ENCODE results near the gene GCGR. TPM values are rescaled to one million over a fixed set of nuclear protein-coding genes. Genes with fewer than 3 reads are reported as not detected.
A peak's percentile ranks its signal among the peaks of the same experiment; 100 is the strongest.

The GCGR gene
- total and polyA plus RNA-seq, 2 donors (not counting 1 experiment from before 2014, with no cell fraction given): not detected

DNA sequence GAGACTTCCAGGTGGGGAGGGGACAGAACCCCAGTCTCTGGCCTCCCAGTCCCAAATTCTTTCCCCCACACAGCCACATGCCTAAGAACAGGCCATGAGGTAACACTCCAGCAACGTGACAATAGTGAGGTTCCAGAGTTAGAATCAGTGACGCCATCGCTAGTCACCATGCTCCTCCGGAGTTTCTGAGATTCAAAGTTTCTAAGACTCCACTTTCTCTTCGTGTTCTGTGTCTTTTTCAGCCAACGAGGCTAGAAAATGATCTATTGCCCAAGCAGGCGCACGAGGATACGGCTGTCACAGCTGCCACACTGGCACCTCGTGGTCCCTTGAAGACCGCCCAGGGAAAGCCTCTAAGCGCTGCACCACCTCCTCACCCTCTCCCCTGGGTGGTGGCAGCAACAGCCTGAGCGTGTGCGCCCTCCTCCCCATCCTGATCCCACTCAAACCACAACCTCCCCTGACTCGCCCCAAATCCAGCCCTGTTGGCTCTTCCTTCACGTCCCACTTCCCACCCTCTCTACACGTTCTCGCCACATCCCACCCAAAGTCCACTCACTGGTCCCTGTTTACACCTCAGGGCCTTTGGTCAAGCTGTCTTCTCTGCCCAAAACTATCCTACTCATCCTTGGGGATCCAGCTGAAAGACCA is 28.1 kb downstream of the GCGR start:
- Histone ChIP-seq H3K27me3 (replicated peaks in 1 of 4; ENCODE audit: control extremely low read depth in 1 of 4, control insufficient read depth in 3 of 4, insufficient read depth in 4 of 4, low read length in 3 of 4) (no peaks in the 10 kb centered on the region), H2AFZ (ENCODE audit: insufficient read depth, low read depth, low read length, poor library complexity, severe bottlenecking) (peak overlapping the region; percentile 69), H3K4me3 (ENCODE audit: control extremely low read depth in 1 of 5, extremely low read depth in 1 of 5, insufficient read depth in 1 of 5, low read depth in 2 of 5, low read length in 4 of 5) (peak overlapping the region; percentile 21 to 80 (median 68)), H4K20me1 (ENCODE audit: control insufficient read depth, insufficient read depth, low read length, poor library complexity, severe bottlenecking) (peaks cover 45% of the 10 kb centered on the region), H3K4me2 (replicated peaks; ENCODE audit: low read depth, low read length, poor library complexity, severe bottlenecking) (peak overlapping the region; percentile 90), H3K36me3 (replicated peaks in 1 of 2; ENCODE audit: control extremely low read depth in 1 of 2, control insufficient read depth in 1 of 2, extremely low read depth in 1 of 2, insufficient read depth in 2 of 2, low read length in 1 of 2) (peaks cover 0 to 3% of the 10 kb centered on the region in 2 experiments), H3K9me3 (ENCODE audit: control extremely low read depth in 1 of 3, control insufficient read depth in 2 of 3, insufficient read depth in 1 of 3, low read length in 2 of 3) (no peaks in the 10 kb centered on the region), H3K9ac (ENCODE audit: low read length) (peak overlapping the region; percentile 55), H3K79me2 (ENCODE audit: control insufficient read depth, insufficient read depth, low read length) (peaks cover 39% of the 10 kb centered on the region), H3K27ac (ENCODE audit: low read length in 2 of 2) (peak overlapping the region; percentile 62 to 63), H3K4me1 (ENCODE audit: control insufficient read depth in 2 of 2, insufficient read depth in 2 of 2, low read length in 2 of 2) (peaks cover 18 to 20% of the 10 kb centered on the region in 2 donors)
- no peak for TF ChIP-seq EZH2 (IDR thresholded peaks at IDR 0.05; ENCODE audit: borderline replicate concordance, insufficient read depth, low read depth, low read length, poor library complexity, severe bottlenecking)
- TF ChIP-seq, protein P1, sequence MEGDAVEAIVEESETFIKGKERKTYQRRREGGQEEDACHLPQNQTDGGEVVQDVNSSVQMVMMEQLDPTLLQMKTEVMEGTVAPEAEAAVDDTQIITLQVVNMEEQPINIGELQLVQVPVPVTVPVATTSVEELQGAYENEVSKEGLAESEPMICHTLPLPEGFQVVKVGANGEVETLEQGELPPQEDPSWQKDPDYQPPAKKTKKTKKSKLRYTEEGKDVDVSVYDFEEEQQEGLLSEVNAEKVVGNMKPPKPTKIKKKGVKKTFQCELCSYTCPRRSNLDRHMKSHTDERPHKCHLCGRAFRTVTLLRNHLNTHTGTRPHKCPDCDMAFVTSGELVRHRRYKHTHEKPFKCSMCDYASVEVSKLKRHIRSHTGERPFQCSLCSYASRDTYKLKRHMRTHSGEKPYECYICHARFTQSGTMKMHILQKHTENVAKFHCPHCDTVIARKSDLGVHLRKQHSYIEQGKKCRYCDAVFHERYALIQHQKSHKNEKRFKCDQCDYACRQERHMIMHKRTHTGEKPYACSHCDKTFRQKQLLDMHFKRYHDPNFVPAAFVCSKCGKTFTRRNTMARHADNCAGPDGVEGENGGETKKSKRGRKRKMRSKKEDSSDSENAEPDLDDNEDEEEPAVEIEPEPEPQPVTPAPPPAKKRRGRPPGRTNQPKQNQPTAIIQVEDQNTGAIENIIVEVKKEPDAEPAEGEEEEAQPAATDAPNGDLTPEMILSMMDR (IDR thresholded peaks at IDR 0.05): no peak
- H3K27ac Mint-ChIP-seq: peak overlapping the region; percentile 95
- peaks cover 25% of the 10 kb centered on the region for H3K4me1 Mint-ChIP-seq
- ChIA-PET CTCF (no interaction called here), POLR2A (interaction anchor here (0.5 to 1.8 kb wide), 2 partner anchors 38 to 278 kb away, joined by 4 to 7 read pairs; no protein-coding TSS in a partner anchor)
- WGBS (ENCODE audit: insufficient coverage): 13% methylated on average over 18 of the region's 18 CpGs
- peak; percentile 16 for ATAC-seq (ENCODE audit: low read depth)
- no peaks in the 10 kb centered on the region for H3K27me3 Mint-ChIP-seq
- H3K9me3 Mint-ChIP-seq (ENCODE audit: insufficient read depth): no peaks in the 10 kb centered on the region
- peak; percentile 70 for DNase-seq
- H3K4me3 Mint-ChIP-seq: peak overlapping the region; percentile 97
- intact Hi-C loops (cut with micrococcal nuclease): loop anchor here (5.0 kb wide), 1 partner anchor 95 kb away; the partner anchor contains the start of gene MAFG

Measured in B cell (primary cell).